ENCODE measurements around the gene FAM111B.
"Not testable (repeated sequence)": the region's sequence is repeated elsewhere in the genome, so short reads cannot be mapped to it uniquely, and the experiment has no call there.

Gene FAM111B

DNA sequence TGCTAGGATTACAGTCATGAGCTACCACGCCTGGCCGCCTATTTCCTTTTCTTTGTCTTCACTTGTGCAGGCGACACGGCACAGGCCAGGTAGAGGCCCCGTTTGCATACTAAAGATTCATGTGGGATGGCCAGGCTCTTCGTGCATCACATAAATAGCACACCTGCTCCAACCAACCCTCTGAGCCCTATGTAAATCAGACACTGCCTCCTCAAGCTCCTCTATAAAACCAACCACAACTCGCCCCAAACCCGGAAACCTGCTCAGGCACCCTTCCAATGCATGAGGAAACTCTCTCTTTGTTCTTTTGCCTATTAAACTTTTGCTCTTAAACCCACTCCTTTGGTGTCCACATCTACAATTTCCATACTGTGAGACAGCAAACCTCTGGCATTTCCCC, 9.1 kb upstream of the FAM111B start:
- not testable (repeated sequence) for DNase-seq (ENCODE audit: low spot score)

DNA sequence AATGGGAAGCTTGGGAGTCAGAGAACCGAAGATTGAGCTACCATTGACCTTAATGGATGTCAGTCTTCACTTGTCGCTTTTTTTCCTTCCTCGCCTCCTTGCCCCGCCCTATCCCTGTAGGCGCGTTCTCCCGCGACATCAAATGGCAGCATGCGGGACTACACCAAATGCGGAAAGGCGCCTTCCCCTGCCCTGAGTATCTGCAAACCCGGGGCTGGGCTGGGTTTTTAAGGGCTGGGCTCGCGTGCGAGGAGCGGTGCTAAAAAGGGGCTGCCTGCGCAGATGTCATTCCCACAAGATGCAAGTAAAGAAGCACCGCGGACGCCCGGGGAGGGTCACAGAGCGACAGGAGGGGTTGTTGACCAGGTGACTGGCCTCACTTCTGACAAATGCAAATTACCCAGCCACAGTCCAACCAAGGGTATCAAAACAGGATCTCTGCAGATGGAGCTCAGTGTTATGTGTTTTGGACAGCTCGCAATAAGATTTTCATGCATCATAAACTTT, 4.7 kb upstream of the FAM111B start:
- no peak for DNase-seq (ENCODE audit: low spot score)

DNA sequence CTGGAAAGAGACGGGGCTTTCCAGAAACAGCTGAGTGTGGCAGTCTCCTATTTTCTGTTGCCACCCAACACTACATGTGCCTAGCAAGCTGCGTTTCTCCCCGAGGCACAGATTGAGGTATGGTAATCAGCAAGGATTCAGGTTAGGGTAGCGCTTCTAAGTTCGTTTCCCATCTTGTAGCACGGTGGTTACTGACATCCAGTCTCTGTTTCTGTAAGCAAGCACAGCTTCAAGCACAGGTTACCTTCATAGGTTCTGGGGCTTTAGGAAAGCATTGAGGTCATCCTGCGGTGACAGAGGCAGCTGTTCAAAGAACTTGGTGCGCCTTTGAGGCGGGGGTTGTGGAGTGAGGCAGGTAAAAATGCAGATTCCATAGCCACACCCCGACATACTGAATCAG, 684 bp downstream of the FAM111B start:
- not testable (repeated sequence) for DNase-seq (ENCODE audit: low spot score)

DNA sequence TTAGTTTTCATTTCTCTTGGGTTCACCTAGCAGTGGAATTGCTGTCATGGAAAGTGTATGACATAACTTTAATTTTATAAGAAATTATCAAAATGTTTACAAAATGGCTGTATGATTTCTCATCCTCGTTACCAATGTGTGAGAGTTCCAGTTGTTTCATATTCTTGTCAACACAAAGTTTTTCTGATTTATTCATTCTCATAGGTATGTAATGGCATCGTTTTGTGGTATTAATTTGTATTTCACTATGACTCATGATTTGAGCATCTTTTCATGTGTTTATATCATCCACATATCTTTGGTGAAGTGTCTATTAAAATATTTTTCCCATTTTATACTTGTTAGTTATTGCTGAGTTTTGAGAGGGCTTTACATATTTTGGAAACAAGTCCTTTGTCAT, 5.5 kb downstream of the FAM111B start:
- DNase-seq (ENCODE audit: low spot score) = no peak

DNA sequence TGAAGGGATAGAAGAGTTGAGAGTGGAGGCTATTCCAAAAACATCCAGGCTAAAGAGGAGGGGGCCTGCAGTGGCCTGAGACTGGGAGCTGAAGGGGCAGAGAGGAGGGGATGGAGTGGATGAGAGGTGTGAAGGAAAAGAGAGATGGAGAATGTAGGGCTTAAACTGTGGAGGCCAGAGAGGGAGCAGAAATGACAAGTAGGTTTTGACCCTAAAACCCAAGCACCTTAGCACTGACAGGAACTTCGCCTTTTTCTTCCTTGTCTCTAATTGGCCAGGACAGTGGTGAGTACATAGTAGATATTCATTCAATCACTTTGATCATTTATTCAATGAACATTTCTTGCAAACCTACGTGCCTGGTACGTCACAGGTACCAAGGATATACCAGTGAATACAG, 7.3 kb downstream of the FAM111B start:
- DNase-seq (ENCODE audit: low spot score) = no peak

DNA sequence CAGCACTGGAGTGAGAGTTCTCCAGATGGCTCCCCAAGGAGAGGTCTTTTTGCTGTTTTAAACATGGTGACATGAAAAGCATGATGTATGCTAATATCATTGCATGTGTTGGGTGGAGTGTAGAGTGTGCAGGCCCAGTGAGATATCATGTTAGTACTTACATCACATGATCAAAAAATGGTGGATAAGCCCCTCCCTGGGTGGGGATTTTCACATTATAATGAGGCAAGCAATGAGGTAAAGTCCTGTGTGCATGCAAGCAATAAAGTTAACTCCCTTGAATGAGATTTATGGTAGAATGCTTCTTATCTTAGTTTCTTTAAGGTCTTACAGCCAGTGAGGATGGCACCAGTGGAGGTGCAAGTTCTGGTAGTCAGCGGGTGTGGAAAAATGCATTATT, 8.5 kb downstream of the FAM111B start:
- DNase-seq (ENCODE audit: low spot score) = no peak

DNA sequence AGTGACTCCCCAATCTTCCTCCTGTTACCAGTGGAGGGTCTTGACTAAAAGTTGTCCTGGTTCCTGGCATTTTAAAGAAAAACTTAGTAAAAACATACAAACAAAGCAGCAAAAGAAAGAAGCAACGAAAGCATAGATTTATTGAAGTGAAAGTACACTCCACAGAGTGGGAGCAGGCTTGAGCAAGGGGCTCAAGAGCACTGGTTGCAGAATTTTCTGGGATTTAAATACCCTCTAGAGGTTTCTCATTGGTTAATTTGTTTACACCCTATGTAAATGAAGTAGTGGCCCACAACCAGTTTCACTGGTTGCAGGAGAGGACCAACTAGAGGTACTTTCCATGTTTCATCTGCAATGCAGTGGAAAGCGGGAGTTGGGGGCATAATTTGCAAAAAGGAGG, 10.7 kb downstream of the FAM111B start:
- no peak for DNase-seq (ENCODE audit: low spot score)

DNA sequence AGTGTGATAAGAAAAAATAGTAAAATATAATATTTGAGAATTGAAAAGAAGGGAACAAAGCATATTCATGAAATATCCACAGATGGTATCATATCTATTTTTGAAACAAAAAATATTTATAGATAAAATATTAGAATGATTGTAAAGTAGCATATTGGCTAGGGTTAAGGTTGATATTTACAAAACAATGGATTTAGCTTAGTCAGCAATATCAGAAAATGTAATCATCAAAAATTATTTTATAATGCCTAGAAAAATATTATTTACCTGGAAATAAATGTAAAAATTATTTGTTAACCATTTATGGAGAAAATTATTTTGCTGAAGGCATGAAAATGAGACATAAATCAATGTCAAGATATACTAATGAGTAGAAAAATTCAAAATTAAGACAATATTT, 12.8 kb downstream of the FAM111B start:
- DNase-seq (ENCODE audit: low spot score) = no peak

DNA sequence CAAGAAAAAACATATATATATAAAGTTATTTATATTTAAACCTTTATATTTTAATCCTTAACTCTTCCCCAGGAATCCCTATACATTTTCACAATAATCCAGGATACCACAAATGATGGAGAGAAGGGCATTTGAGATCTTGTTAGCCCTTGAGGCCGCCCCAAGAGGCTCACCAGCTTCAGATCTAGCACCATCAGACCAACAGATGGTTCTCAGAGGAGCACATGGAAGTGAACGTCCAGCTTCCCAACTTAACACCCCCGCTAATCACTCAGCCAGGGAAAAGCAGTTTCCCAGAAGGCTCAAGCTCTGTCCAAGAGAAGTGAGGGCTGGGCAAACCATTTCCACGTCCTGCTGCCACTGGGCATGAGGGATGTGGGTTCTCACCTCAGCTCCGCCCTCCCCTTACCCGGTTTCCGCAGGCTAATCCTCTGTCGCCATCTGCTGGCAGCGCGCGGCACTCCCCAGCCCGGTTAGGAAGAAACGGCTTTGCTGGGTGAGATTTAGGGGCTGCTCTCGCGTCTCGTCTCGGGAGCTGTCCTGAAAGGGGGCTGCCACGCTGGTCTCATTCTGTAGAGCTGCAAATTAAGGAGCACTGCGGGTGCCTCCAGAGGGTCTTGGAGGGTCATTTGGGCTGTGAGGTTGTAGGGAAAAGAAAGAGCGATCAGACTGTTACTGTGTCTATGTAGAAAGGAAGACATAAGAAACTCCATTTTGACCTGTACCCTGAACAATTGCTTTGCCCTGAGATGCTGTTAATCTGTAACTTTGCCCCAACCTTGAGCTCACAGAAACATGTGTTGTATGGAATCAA, 28.8 kb downstream of the FAM111B start:
- DNase-seq (ENCODE audit: low spot score) = peak; percentile 36

DNA sequence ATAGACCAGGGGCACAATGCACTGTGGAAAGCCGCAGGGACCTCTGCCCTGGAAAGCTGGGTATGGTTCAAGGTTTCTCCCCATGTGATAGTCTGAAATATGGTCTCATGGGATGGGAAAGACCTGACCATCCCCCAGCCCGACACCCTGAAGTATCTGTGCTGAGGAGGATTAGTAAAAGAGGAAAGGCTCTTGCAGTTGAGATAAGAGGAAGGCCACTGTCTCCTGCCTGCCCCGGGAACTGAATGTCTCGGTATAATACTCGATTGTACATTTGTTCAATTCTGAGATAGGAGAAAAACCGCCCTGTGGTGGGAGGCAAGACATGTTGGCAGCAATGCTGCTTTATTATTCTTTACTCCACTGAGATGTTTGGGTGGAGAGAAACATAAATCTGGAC, 29.5 kb downstream of the FAM111B start:
- DNase-seq (ENCODE audit: low spot score) = not testable (repeated sequence)

DNA sequence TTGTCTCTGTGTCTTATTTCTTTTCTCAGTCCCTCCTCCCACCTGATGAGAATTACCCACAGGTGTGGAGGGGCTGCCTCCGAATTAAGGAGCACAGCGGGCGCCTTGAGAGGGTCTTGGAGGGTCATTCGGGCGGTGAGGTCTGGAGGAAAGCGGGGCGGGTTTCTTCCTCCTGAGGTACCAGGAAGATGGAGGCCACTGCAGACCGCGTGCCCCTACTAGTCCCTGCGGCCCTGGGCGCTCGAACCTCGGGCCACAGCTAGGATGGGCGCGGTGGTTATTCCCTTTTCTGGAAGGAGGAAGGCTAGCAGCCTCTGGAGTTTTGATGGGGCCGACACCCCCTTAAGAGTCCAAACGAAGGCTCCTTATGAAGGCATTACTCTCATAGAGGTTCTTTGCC, 30.2 kb downstream of the FAM111B start:
- DNase-seq (ENCODE audit: low spot score) = no peak

DNA sequence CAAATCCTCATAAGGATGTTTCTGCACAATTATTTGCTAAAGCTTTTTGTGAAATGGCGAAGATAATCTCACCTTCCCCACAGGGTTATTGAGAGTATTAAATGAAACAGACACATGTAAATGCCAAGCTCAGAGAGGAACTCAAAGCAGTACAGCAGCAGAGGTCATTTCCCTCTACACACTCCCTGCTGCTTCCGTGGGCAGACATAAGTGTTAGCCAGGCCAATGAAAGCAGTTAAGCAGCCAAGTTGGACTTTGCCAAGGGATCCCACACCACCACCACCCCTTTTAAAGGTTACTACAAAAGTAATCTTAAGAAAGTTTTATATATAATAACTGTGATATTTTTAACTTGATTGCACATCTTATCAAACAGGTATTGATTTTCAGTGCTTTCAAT, 31.6 kb downstream of the FAM111B start:
- no peak for DNase-seq (ENCODE audit: low spot score)

DNA sequence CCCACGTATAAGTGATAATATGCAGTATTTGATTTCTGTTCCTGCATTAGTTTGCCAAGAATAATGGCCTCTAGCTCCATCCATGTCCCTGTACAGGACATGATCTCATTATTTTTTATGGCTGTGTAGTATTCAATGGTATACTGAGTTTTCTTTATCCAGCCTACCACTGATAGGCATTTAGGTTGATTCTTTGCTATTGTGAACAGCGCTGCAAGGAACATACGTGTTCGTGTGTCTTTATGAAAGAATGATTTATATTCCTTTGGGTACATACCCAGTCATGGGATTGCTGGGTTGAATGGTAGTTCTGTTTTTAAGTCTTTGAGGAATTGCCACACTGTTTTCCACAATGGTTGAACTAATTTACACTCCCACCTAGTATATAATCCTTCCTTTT, 34.2 kb downstream of the FAM111B start:
- no peak for DNase-seq (ENCODE audit: low spot score)

DNA sequence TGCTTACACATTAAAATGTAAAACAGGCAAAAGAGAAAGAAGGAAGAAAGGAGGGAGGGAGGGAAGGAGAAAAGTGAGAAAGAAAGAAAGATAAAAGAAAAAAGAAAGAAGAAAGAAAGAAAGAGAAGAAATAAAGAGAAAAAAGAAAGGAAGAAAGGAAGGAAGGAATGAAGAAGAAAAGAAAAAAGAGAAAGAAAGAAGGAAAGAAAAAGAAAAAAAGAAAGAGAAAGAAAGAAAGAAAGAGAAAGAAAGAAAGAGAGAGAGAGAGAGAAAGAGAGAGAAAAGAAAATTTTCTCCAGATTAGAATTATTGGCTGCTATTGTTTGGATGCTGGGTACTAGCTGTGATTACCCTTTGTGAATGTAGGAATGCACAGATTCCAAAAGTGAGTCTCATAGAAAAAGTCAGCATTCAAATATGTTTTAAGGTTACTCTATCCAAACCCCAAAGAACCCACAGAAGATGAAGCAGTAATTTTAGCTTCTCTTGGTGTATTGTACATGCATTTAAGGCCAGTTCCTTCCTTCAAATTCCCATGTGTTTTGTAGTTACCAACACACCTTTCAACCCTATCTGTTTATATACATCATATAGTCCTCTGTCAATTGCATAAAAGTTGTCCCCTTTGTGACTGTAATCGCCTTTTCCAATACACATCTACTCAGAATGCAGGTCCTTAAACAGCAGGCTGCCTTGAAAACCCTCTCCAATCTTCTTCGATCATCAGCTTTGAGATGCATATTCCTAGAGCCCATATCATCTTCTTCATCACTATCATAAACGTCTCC, 34.8 kb downstream of the FAM111B start:
- DNase-seq (ENCODE audit: low spot score) = peak; percentile 0

DNA sequence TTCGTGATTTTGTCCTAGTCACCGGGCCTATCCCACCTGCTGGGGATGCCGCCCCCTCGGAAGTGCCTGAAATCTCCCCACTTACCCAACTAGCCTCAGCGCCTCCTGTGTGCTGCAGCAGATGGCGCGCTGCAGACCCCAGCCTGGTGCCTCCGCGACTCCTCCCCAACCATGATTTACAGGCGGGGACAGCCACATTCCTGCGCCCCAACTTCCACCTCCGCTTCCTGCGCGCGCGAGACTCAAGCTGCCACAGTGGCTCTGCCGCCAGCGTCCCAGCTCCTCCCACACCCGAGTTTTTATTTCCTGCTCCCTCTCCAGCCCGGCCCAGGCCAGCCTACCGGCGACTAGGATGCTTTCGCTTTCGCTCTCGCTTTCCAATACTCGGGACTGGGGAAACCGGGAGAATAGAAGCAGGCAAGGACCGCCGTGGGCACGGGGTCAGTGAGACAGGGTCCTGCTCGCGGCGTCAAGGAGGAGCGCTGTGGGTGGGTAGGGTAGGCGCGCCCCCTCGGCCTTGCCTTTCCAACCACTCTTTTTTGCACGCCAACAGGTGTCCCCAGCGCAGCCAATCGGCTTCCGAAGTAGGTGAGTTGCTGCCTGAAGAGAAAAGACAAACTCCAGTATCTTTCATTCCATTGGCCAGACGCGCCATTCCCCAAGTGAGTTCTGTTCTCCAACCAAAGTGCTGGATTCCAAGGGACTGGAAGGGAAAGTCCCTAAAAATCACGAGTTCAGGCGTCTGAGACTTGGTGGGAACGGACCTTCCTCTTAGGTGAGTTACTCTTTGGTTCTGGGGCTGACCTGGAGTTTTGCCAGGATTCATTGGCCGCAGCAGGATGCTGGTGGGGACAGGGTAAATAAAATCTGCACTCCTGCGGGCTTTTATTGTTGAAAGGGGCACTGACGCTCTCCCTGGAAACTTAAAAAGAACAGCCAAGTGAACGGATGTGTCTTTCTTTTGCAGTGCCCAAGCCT, 35.8 kb downstream of the FAM111B start, which contains the start of gene FAM111A:
FAM111A (plus strand) TSS at position 327 of the 978 bp plus-strand sequence. CDS start 6,017 bp downstream, outside the sequence.
- DNase-seq (ENCODE audit: low spot score) = peak; percentile 66

DNA sequence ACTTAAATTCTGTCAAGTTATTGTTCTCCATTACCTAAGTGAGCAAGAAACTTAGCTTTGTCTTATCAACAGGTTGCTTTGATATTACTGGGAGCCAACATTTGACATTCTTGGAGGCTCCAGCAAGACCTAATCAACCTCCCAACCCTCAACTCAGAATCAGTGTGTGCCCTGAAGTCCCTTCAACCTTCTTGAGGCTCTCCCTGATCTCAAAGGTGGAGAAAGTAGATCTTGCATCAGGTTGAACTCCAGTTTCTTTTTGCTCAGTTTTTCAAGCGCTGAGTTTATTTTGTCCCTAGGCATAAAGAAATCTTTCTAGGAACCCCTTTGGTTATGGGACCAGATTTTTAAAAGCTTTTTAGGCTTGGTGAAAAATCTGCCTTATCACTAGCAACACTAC, 37.1 kb downstream of the FAM111B start:
- no peak for DNase-seq (ENCODE audit: low spot score)

DNA sequence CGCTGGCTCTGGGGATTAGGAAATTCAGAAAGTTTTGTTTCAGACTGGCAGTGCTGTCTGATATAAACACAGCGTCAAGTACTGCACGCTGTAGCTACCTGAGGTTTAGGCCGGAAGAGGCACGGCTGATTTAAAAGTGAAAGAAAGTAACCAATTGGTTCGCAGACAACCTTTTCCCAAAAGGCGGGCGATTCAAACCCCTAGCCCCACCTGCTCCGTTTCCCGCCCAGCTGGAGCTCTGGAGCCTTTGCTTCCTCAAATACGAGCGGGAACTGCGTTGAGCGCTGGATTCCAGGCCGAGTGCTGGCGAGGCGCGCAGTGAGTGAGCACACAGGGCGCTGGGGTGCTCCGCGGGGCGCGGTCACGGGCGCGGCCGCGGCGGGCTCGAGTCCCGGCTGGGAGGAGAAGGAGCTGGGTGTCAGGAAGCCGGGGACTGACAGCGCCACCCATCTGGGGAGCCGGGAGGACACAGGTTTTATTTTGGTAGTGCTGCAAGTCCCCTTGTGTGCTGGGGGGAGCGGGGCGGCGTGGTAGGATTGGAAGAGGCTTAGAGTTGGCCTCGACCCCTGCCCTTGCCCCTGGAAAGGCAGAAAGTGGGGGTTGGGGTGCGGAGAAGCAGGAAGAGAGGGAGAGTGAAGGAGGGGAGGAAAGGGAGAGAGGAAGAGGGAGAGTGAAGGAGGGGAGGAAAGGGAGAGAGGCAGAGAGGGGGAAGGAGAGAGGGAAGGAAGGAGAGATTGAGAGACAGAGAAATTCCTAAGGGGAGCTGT, 37.7 kb downstream of the FAM111B start:
- peak; percentile 58 for DNase-seq (ENCODE audit: low spot score)

DNA sequence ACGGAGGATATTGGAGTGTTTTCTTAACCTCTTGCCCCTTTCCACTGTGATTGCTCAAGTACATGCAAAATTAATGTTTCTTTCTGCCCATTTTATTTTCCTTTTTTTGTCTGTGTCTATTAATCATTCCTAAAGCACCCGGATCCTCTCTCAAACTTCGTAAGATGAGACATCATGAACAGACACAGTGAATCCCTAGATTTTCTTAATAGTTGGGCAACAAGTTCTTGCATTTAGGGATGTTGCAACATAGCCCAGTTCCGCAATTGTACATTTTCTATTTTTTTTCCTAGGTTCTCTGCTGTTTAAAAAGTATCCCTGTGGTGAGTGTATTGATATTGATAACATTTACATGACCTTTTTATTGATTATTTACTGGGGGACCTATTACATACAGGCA, 38.5 kb downstream of the FAM111B start:
- no peak for DNase-seq (ENCODE audit: low spot score)

DNA sequence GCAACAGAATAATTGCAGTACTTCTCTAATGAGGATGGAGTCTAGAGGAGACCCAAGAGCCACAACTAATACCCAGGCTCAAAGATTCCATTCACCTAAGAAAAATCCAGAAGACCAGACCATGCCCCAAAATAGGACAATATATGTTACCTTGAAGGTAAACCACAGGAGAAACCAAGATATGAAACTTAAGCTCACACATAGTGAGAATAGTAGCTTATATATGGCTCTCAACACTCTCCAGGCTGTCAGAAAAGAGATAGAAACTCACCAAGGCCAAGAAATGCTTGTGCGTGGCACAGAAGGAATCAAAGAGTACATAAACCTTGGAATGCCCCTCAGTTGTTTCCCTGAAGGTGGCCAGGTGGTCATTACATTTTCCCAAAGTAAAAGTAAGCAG, 44.7 kb downstream of the FAM111B start:
- no peak for DNase-seq (ENCODE audit: low spot score)

DNA sequence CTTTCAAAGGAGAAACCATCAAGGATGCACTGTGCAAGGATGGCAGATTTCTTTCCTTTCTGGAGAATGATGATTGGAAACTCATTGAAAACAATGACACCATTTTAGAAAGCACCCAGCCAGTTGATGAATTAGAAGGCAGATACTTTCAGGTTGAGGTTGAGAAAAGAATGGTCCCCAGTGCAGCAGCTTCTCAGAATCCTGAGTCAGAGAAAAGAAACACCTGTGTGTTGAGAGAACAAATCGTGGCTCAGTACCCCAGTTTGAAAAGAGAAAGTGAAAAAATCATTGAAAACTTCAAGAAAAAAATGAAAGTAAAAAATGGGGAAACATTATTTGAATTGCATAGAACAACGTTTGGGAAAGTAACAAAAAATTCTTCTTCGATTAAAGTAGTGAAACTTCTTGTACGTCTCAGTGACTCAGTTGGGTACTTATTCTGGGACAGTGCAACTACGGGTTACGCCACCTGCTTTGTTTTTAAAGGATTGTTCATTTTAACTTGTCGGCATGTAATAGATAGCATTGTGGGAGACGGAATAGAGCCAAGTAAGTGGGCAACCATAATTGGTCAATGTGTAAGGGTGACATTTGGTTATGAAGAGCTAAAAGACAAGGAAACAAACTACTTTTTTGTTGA, 45.4 kb downstream of the FAM111B start:
- no peak for DNase-seq (ENCODE audit: low spot score)

DNA sequence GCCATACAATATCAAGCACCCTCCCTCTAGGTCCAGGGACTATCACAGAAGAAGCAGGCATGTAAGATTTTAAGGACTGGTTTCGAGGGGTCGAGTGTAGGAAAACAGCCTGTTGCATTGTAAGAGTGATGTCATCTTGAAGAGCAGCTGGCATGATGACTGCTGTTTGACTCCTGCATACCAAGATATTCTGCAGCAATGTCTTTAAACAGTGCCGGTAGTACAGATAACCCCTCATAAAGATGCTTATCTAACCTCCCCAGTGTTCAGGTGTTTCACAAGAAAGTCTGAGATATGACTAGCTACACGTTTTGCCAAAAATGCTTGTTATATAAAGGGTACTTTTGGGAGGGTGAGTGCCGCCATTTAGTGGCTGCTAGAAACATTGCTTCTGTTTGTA, 47.6 kb downstream of the FAM111B start:
- DNase-seq (ENCODE audit: low spot score) = no peak

Measured in putamen (tissue), 1 donor.